ENCODE results near the gene DCAF15.
"Not testable (repeated sequence)": the region's sequence is repeated elsewhere in the genome, so short reads cannot be mapped to it uniquely, and the experiment has no call there.

The DCAF15 gene

GRCh38 chr19:13959141-13959961 is 7.0 kb downstream of the DCAF15 start:
- DNase-seq = no peak

GRCh38 chr19:13959962-13960862 is 7.9 kb downstream of the DCAF15 start:
- DNase-seq = peak in 1 of 56 donors; percentile 18

DNA sequence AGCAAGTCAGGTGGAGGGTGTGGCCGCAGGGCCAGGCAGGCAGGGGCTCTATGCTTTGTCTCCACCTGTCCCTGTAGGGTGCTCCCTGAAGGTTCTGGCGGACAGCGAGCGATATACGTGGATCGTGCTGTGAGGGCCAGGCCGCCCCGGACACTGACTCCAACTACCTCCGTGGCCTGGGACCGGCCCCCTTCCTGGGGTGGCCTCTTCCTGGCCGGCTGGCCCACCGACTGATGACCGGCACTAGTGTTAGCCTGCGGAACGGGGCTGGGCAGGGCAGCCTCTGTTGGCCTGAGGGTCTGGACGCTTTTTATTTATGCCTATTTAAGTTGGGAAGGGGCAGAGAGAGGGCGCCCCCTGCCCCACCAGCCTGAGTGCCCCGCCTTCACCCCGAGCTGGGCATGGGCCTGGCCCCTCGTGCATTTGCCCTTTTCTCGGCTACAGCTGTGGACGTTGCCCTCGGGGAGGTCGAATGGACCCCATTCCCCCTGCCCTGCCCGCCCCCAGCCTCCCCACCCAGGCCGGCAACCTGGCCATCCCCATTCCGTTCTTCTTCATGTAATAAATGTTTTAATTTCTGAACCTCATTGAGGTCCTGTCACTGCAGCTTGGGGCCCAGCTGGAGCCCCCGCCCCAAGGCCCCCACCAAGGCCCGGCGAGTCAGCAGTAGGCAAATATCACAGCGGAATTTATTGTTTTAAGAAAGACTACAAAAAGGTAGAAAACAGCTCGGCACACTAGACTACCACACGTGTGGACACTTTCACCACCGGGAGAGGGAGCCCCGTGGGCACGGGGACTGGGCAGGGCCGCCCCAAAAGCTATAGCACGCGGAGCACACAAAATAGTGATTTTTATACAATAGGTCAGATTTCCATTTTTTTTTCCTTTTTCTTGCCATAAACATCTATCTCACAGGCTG is 8.8 kb downstream of the DCAF15 start:
- no peak for DNase-seq

DNA sequence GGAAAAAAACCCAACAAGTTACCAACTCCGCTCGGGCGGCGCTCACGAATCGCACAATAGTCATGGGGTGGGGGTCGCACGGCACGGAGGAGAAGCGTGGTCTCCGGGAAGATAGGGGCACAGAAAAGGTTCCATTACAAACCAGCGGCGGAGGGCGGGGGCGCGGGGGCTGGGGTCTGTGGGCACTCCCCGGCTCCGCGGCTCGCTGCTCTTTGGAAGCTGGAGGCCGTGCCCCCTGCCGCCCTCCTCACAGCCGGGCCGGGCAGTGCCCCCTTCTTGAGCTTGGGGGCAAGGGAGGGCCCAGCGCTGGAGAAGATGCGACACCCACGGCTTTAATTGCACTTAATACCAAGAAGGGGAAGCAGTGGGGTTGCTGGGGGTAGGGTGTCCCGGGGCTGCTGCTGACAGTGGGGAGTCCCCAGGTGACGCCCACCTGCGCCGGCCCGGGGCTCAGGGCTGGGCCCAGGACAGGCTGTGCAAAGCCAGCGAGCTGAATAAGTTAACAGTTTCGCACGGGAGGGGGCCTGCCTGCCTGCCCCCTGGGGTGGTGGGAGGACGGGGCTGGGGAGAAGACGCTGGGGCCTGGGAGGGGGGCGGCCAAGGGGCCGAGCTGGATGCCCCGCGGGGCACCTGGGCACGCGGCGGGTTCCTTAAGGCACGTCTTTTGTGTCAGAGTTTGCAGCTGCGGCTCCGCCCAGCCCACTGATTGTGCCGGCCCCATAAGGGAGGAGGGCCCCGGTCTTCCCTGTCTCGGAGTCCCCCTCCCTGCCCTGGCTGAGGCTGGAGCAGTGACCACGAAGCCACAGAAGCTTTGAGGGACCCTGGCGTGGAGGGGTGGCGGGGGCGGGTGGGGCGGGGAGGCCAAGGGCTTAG is 9.8 kb downstream of the DCAF15 start:
- DNase-seq = no peak

- DNase-seq = no peak
Observed at GRCh38 chr19:13962699-13963602, 10.6 kb downstream of the DCAF15 start.

GRCh38 chr19:13963603-13964105 is 11.3 kb downstream of the DCAF15 start:
- no peak for DNase-seq

GRCh38 chr19:13964776-13965175 is 12.5 kb downstream of the DCAF15 start:
- no peak for DNase-seq

- DNase-seq = no peak
Observed at GRCh38 chr19:13965377-13965896, 13.1 kb downstream of the DCAF15 start.

DNA sequence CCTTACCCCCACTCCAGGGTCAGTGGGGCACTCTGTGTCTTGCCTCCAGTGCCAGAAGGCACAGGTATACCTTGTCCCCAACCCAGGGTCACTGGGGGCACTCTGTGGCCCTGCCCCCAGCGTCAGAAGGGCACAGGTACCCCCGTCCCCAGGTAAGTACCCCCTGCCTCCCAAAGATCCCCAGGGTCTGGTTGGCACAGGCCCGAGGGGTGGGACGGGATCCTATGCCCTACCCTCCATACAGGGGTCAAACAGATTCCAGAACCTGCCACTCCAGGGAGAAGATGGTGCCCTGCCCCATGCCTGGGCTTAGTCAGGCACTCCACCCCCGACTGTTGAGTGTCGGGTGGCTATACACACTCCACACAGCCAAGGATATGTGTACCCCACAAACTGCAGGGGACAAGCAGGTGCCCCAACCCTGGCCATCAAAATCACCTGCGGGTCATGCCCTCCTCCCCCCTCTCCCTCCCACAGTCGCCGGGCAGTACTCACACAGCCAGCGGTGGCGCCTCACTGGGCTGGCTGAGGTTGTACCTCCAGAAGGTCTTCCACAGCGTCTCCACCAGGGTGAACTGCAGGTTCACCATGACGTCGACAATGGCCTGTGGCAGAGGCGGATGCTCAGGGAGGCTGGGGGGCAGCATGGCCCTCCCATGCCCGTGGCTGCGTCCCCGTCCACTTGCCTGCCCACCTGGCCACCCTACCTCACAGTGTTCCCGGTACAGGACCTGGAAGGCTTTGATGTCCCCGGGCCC is 13.8 kb downstream of the DCAF15 start:
- no peak for DNase-seq

GRCh38 chr19:13966684-13967128 is 14.4 kb downstream of the DCAF15 start:
- DNase-seq = no peak

DNA sequence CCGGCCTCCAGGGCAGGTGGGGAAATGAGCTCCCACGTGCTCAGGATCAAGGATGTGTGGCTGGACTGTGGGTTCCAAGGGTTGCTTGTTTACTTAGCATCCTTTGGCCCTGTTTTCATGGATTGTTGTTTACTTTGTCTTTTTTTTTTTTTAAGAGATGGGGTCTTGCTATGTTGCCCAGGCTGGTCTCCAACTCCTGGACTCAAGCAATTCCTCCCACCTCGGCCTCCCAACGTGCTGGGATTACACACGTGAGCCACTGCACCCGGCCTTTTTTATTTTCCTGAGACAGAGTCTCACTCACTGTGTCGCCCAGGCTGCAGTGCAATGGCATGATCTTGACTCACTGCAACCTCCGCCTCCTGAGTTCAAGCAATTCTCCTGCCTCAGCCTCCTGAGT is 14.9 kb downstream of the DCAF15 start:
- DNase-seq = not testable (repeated sequence)

DNA sequence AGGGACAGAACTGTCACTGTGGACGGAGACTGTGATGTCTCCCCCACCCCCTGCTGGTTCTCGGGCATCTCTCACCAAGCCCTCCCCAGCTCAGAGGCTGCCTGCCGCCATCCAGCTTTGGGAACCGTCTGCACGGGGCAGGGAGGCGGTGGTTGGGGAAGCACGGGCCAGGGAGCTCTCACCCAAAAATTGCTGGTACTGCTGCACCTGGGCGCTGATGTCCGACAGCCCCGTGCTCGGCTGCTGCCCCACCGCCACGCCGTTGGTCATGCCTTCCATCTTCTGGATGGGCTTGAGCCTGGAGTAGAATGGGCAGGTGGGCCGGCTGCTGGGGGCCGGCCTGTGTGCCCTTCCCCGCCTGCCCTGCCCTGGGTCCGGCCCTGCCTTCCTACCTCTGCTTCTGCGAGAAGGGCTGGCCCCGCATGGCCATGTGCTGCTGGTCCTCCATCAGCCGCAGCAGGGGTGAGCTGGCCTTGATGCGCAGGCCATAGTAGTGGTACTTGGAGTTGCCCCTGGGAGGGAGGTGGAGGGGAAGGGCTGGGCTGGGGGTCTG is 16.1 kb downstream of the DCAF15 start:
- no peak for DNase-seq

DNA sequence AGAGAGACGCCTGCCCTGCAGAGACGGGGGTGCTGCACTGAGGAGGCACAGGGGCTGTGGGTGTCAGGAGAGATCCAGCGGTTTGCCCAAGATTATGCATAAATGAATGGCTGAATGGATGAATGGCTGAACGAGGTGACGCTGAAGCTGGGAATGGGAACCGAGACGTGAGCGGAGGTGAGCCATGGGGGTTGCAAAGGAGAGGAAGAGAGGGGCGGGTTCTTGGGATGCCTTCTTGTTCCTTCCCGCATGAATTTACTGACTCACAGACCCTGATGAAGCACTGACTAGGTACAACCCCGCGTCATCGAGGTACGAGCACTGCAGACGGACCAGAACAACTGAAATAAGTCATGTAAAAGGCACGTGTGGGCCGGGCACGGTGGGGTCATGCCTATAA is 16.7 kb downstream of the DCAF15 start:
- DNase-seq = no peak

DNA sequence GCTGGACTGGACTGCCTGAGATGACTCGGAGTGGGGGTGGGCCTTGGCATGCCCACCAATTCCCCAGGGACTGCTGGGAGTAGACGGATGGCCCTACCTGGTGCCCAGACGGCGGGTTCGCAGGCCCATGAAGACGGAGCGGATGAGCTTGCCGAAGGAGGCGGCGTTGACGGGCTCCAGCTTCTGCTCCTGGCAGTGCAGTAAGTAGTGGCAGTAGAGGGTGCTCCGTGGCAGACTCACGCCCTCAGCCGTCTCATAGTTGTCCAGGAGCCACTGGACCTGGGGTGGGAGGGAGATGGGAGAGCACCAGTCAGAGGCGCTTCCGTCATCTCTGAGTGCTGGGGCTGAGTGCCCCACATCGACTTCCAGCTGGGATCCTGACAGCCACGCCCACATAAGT is 17.6 kb downstream of the DCAF15 start:
- no peak for DNase-seq

DNA sequence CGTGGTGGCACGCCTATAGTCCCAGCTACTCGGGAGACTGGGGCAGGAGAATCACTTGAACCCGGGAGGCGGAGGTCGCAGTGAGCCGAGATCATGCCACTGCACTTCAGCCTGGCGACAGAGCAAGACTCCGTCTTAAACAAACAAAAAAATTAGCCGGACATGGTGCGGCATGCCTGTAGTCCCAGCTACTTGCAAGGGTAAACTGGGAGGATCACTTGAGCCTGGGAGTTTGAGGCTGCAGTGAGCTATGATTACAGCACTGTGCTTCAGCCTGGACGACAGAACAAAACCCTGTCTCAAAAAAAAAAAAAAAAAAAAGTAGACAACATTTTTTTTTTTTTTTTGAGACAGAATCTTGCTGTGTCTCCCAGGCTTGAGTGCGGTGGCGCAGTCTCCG is 19.6 kb downstream of the DCAF15 start:
- not testable (repeated sequence) for DNase-seq

DNA sequence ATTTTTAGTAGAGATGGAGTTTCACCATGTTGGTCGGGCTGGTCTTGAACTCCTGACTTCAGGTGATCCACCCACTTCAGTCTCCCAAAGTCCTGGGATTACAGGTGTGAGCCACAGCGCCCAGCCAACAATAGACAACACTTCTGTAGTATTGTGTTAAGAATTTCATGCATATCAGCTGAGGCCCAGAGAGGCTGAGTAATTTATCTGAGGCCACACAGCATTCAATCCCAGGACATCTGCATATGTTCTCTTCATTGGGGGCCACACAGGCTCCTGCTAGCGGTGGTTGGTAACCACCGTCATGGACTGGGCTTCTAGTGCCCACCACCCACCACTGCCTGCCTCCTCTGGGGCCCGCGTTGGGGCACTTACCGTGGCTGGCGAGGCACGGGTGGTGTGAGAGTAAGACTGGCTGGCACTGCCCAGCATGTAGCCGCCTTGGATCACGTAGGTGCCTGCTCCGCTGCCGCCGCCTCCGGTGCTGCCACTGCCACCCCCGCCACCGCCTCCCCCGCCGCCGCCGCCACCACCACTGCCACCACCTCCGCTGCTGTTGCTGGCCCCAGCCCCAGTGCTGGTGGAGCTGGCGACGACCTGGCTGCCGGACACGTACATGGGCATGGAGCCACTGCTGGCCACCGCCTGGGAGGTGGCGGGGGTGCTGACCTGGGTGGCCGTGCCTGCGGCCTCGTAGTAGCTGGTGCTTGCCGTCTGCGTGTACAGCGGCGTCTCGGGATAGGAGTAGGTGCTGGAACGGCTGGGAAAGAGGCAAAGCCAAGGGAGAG is 20.3 kb downstream of the DCAF15 start:
- DNase-seq = no peak

GRCh38 chr19:13973479-13973878 is 21.2 kb downstream of the DCAF15 start:
- DNase-seq = not testable (repeated sequence)
